RWPE1 (cell line): ENCODE results near the gene MACROD1.
"Not testable (repeated sequence)": the region's sequence is repeated elsewhere in the genome, so short reads cannot be mapped to it uniquely, and the experiment has no call there.

Experiments used
- CTCF ChIA-PET: fragments of 350-600 bp; sonication (Branson Sonifier 250); formaldehyde crosslinking; extraction: SDS; loops from one replicate; lab custom pipeline; 2021; lab: Yijun Ruan, JAX
- POLR2A ChIA-PET: fragments of 400-600 bp; formaldehyde crosslinking; extraction: SDS; loops from one replicate; lab custom pipeline; 2020; ENCODE audit warnings: antibody characterized with exemption; ENCODE audit not compliant: low non-redundant PET; lab: Yijun Ruan, JAX
- DNase-seq: peaks from one replicate; pipeline ENCODE4 v3.0.0; 2012; ENCODE audit warnings: low spot score
- H3K27ac ChIP-seq: fragments of 450-650 bp; 2 replicates; pipeline ENCODE4 v1.5.1; 2017
- TF ChIP-seq, protein P1 (sequence below): fragments of 450-650 bp; conservative IDR thresholded peaks from 2 replicates; pipeline ENCODE4 v1.5.1; 2017; ENCODE audit warnings: low read depth, mild to moderate bottlenecking

The MACROD1 gene

GRCh38 chr11:63986156-63986931 lies 179.6 kb downstream of the MACROD1 start, which contains the start of gene OTUB1:
TSS of gene OTUB1 (plus strand) at chr11:63986438. CDS start at chr11:63986457, 19 bp downstream.
- TF ChIP-seq, protein P1, sequence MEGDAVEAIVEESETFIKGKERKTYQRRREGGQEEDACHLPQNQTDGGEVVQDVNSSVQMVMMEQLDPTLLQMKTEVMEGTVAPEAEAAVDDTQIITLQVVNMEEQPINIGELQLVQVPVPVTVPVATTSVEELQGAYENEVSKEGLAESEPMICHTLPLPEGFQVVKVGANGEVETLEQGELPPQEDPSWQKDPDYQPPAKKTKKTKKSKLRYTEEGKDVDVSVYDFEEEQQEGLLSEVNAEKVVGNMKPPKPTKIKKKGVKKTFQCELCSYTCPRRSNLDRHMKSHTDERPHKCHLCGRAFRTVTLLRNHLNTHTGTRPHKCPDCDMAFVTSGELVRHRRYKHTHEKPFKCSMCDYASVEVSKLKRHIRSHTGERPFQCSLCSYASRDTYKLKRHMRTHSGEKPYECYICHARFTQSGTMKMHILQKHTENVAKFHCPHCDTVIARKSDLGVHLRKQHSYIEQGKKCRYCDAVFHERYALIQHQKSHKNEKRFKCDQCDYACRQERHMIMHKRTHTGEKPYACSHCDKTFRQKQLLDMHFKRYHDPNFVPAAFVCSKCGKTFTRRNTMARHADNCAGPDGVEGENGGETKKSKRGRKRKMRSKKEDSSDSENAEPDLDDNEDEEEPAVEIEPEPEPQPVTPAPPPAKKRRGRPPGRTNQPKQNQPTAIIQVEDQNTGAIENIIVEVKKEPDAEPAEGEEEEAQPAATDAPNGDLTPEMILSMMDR: no peak
- peak within 1 kb of the TSS; percentile 94 for H3K27ac ChIP-seq
- POLR2A ChIA-PET: no interaction called here
- CTCF ChIA-PET: interaction anchor here (0.5 to 1.0 kb wide), 2 partner anchors 159 to 331 kb away, joined by 3 to 5 read pairs; no protein-coding TSS in a partner anchor
- DNase-seq: peak; percentile 96

DNA sequence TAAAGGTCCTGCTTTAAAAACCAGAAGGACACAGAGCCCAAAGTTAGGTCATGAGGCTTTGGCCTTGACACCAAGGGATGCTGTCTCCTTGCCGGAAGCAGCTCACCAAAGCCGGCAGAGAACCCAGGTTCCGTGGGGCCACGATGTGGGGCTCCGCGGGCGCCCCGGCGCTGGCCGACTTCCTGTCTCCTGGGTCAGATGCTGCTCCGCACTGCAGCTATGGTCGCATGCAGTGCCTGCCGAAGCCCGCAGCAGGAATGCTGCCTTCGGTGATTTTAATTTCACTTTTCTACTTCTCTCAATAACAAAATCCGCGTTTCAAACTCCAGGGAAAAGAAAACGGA lies 180.1 kb downstream of the MACROD1 start:
- TF ChIP-seq, protein P1: no peak
- CTCF ChIA-PET: interaction anchor here (1.0 kb wide), 1 partner anchor 160 kb away, joined by 3 read pairs; no protein-coding TSS in a partner anchor
- POLR2A ChIA-PET: no interaction called here
- peak overlapping the region; percentile 94 for H3K27ac ChIP-seq
- no peak for DNase-seq

DNA sequence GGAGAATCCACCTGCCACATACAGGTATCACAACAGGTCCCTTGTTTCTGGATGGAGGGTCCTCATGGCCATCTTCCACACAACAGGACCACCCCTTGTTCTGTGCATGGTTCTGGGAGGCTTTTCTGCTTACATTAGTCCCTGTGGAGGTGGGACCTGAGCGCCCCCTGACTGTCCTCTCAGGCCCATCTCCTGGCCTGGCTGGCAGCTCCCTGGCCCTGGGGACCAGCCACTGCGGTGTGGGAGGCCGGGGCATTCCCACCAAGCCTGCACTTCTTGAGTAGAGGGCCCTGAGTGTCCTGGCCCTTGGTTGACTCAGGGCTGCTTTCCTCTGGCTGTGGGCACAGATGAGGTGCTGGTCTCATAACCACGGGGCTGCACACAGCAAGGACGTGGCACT lies 186.5 kb downstream of the MACROD1 start:
- H3K27ac ChIP-seq: peak overlapping the region; percentile 94
- POLR2A ChIA-PET: interaction anchor here (0.7 kb wide), 2 partner anchors 154 to 352 kb away, joined by 5 read pairs; no protein-coding TSS in a partner anchor
- TF ChIP-seq, protein P1: no peak
- no peak for DNase-seq
- CTCF ChIA-PET: no interaction called here

DNA sequence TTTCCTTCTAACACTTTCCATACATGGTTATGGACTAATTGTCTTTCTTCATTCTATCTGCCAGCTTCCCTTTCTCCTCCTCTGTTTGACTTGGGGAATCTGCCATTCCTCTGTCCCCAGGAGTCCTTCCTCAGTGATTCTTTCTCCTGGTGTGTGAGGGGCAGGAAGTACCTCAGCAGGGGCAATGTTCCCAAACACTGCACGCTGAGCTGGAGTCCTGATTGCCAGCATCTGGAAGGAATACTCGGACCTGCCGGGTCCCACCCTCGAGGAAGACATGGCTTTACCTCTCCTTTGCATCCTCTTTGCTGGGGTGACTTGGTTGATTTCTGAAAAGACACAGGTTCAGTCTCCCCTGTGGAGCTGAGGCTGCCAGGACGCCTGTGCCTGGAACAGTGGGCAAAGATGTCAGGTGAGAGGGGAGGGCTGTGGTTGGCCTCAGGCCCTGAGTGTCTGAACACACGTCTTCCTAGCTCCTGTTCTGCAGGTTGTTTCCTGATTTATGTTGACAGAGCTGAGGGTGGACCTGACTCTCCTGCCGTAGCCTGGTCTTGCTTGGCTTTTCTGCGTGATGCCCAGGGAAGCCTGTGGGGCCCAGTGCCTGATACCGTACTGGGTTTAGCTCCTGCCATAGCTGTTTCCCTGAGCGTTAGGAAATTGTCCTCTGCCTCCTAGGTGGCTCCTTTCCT lies 187.2 kb downstream of the MACROD1 start:
- ChIA-PET POLR2A (interaction anchor here (0.7 kb wide), 1 partner anchor 130 kb away, joined by 5 read pairs; no protein-coding TSS in a partner anchor), CTCF (no interaction called here)

DNA sequence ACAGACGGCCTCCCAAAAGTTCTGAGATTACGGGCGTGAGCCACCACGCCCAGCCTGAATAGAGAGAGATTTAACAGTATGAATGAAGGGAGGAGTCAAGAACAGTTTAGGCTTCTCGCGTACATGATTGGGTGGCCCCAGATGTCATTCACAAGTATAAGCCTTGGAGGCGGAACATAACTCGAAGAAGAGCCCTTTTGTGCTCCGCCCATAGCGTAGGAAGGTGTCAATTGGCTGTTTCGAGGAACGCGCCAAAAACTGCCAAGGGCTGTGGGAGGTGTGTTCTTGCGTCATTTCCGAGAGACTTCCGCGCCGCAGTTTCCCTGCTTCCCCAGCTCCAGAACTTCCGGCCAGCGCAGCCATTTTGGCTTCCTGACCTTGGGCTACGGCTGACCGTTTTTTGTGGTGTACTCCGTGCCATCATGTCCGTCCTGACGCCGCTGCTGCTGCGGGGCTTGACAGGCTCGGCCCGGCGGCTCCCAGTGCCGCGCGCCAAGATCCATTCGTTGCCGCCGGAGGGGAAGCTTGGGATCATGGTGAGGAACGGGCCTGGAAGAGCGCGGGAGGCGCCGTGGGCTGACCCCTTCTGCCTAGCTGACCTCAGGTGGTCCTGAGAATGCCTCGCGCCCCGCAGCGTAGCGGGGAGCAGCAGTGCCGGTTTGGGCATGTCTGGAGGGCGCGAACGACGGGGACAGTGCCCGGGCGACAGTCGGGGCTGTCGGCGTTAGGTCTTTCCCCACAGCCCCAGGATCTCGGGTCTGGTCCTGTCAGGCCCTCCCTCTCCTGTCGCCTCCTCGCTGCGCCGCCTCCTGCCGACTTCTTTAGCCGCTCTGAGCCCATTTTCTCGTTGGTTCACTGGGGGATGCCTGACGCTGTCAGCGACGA lies 191.4 kb downstream of the MACROD1 start, which contains the start of gene COX8A:
Gene COX8A, plus strand, starts transcription at position 362 of the 885 bp plus-strand sequence. Its CDS starts 61 bp downstream, at position 423.
- POLR2A ChIA-PET: no interaction called here
- CTCF ChIA-PET: interaction anchor here (0.8 kb wide), 1 partner anchor 138 kb away, joined by 3 read pairs; no protein-coding TSS in a partner anchor
- peak within 1 kb of the TSS; percentile 94 for H3K27ac ChIP-seq
- TF ChIP-seq, protein P1: no peak
- peak; percentile 99 for DNase-seq

More for the DNA sequence above, 187.2 kb downstream of the MACROD1 start:
- H3K27ac ChIP-seq: peak overlapping the region; percentile 94
- no peak for DNase-seq
- TF ChIP-seq, protein P1: no peak

DNA sequence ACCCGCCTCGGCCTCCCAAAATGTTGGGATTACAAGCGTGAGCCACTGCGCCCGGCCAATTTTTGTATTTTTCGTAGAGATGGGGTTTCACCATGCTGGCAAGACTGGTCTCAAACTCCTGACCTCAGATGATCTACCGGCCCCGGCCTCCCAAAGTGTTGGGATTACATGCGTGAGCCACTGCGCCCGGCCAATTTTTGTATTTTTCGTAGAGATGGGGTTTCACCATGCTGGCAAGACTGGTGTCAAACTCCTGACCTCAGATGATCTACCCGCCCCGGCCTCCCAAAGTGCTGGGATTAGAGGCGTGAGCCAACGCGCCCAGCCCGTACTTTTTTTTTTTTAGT lies 192.0 kb downstream of the MACROD1 start:
- CTCF ChIA-PET, DNase-seq, POLR2A ChIA-PET: not testable (repeated sequence)
- H3K27ac ChIP-seq: peak overlapping the region; percentile 94
